ENCODE data around the gene RNLS. TPM values are rescaled to one million over a fixed set of nuclear protein-coding genes. Genes with fewer than 3 reads are reported as not detected.

Gene RNLS
- total and polyA plus RNA-seq, 12 donors = 4.1 to 22.2 (median 17.5) TPM

GRCh38 chr10:88499569-88500470 is 83.3 kb downstream of the RNLS start:
- peaks cover 0 to 14% (median 0%) of the 10 kb centered on the region in 9 donors for H3K4me1 ChIP-seq
- no peak for TF ChIP-seq CTCF (IDR thresholded peaks at IDR 0.05)
- H3K36me3 ChIP-seq = no peaks in the 10 kb centered on the region
- H3K27me3 ChIP-seq = no peaks in the 10 kb centered on the region
- intact Hi-C loops (cut with DNase I) = no loop called here
- 75 to 82% methylated on average over 6 of the region's 6 CpGs for WGBS, 2 donors
- DNase-seq = no peak
- peaks cover 0 to 4% (median 0%) of the 10 kb centered on the region in 11 donors for H3K9me3 ChIP-seq
- ATAC-seq = no peak
- no peak overlapping the region for H3K27ac ChIP-seq
- no peak overlapping the region for H3K4me3 ChIP-seq

GRCh38 chr10:88497913-88498312 is 85.2 kb downstream of the RNLS start:
- no peaks in the 10 kb centered on the region for H3K36me3 ChIP-seq
- H3K27me3 ChIP-seq = no peaks in the 10 kb centered on the region
- TF ChIP-seq CTCF (IDR thresholded peaks at IDR 0.05) = no peak
- intact Hi-C loops (cut with DNase I) = no loop called here
- H3K4me1 ChIP-seq = peaks cover 0 to 23% (median 3%) of the 10 kb centered on the region in 9 donors
- H3K4me3 ChIP-seq = no peak overlapping the region
- ATAC-seq (no peak), DNase-seq (no peak)
- no peak overlapping the region for H3K27ac ChIP-seq
- H3K9me3 ChIP-seq = peaks cover 0 to 4% (median 0%) of the 10 kb centered on the region in 11 donors
- WGBS, 2 donors = 96% methylated on average over 1 of the region's 1 CpG

DNA sequence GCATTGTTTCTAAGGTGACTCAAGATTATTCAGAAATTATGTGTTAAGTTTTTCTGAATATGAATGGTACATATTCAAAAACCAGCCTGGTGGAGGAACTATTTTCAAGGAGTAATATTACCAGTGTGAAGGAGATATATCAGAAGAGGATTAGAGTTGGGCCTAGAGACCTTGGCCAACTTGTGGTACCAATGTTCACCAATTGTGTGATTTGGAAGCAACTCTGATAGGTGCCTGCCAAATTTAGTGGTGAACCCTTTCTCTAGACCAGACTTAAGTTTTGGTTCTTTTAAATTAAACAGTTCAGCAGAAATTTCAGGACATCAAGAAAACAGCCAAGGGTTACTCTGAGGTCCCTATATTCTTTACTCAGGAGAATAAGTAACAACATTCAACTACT is 88.6 kb downstream of the RNLS start:
- intact Hi-C loops (cut with DNase I) = no loop called here

More for the DNA sequence above, 88.6 kb downstream of the RNLS start:
- no peak overlapping the region for H3K27ac ChIP-seq
- no peaks in the 10 kb centered on the region for H3K36me3 ChIP-seq
- peaks cover 0 to 28% (median 0%) of the 10 kb centered on the region in 9 donors for H3K4me1 ChIP-seq
- H3K27me3 ChIP-seq = no peaks in the 10 kb centered on the region
- TF ChIP-seq CTCF (IDR thresholded peaks at IDR 0.05) = no peak
- no peak overlapping the region for H3K4me3 ChIP-seq
- no peaks in the 10 kb centered on the region for H3K9me3 ChIP-seq
- no peak for ATAC-seq
- no peak for DNase-seq

Data from heart right ventricle (tissue), 16 donors.